Upper lobe of left lung (tissue), 4 donors: ENCODE results near the gene AMDHD2.
"Not testable (repeated sequence)": the region's sequence is repeated elsewhere in the genome, so short reads cannot be mapped to it uniquely, and the experiment has no call there.

Source experiments
- POLR2A ChIP-seq, 4 donors: fragments of 450-650 bp; IDR thresholded peaks; one replicate each; pipeline ENCODE4 v1.5.1; 2016 to 2017; ENCODE audit warnings: antibody characterized with exemption in 4 of 4, mild to moderate bottlenecking in 2 of 4
- TF ChIP-seq, protein P1 (sequence below), 6 experiments: fragments of 450-650 bp in 4 of 6; fragments of 200-600 bp in 2 of 6; sonication (generic) in 2 of 6; IDR thresholded peaks; one replicate each; pipeline ENCODE4 v1.5.1; 2016 to 2019; ENCODE audit warnings: antibody characterized with exemption in 6 of 6

DNA sequence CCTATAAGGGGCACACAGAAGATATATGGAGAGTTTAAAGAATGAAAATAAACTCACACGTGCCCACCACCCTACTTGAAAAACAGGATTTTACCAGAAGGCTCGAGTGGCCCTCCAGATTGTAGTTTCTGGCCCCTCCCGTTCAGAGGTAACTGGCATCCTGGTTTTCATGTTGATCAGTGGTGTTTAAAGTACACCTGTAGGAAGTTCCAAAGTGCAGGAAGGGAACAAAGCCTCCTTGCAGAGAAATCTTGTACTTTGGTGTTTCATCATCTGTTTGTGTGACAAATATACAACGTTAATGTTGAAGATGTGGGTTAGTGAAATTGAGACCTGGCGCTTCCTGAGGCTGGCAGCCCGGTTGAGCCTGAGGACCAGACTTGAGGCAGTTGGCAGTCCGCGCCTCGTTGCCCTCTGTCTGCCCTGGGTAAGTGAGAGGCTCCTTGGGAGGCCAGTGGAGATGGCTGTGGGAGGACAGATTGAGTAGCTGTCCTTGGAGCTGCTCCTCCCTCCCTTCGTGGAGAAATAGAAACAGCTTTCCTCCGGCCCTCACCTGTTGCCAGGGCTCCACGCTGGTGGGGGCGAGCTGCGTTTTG lies 30.2 kb downstream of the AMDHD2 start:
- TF ChIP-seq, protein P1, sequence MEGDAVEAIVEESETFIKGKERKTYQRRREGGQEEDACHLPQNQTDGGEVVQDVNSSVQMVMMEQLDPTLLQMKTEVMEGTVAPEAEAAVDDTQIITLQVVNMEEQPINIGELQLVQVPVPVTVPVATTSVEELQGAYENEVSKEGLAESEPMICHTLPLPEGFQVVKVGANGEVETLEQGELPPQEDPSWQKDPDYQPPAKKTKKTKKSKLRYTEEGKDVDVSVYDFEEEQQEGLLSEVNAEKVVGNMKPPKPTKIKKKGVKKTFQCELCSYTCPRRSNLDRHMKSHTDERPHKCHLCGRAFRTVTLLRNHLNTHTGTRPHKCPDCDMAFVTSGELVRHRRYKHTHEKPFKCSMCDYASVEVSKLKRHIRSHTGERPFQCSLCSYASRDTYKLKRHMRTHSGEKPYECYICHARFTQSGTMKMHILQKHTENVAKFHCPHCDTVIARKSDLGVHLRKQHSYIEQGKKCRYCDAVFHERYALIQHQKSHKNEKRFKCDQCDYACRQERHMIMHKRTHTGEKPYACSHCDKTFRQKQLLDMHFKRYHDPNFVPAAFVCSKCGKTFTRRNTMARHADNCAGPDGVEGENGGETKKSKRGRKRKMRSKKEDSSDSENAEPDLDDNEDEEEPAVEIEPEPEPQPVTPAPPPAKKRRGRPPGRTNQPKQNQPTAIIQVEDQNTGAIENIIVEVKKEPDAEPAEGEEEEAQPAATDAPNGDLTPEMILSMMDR (IDR thresholded peaks at IDR 0.05), result not testable (repeated sequence)
- not testable (repeated sequence) for TF ChIP-seq POLR2A (IDR thresholded peaks at IDR 0.05)
